T-cell (primary cell): ENCODE measurements around the gene SYT9. TPM values are rescaled to one million over a fixed set of nuclear protein-coding genes. Genes with fewer than 3 reads are reported as not detected.

Experiments used
- ATAC-seq, 4 experiments: fragments of 200-7000 bp in 3 of 4; fragments of 150-1000 bp in 1 of 4; cut with Tn5 transposase; replicated peaks in 1 of 4; 1 replicate in 3 of 4; 2 replicates in 1 of 4; pipeline ENCODE4 v1.10.0; 2021; ENCODE audit warnings: moderate library complexity in 3 of 4, mild to moderate bottlenecking in 2 of 4, moderate number of reproducible peaks in 1 of 4
- CTCF ChIA-PET, 2 donors: fragments of 300-600 bp; sonication (Branson Sonifier 250); formaldehyde crosslinking; loops; one replicate each; lab custom pipeline; 2022; ENCODE audit warnings: antibody characterized with exemption in 2 of 2; lab: Charles Lee
- POLR2A ChIA-PET, 2 donors: fragments of 300-600 bp; sonication (Branson Sonifier 250); formaldehyde crosslinking; loops; one replicate each; lab custom pipeline; 2022; ENCODE audit warnings: antibody characterized with exemption in 2 of 2; lab: Charles Lee
- DNase-seq, 35 experiments: peaks; one replicate each; pipeline versions ENCODE4 v3.0.0 to v3.0.0-alpha.2; 2013 to 2023
- H3K27ac ChIP-seq: one replicate; pipeline ENCODE4 v1.5.1; 2013; ENCODE audit warnings: low read length
- H3K27me3 ChIP-seq, 2 experiments: replicated peaks in 1 of 2; 1 replicate in 1 of 2; 2 replicates in 1 of 2; pipeline versions ENCODE4 v1.6.1 to v1.7.0; 2013; ENCODE audit warnings: low read length in 1 of 2, mixed read lengths in 1 of 2; ENCODE audit not compliant: control insufficient read depth in 2 of 2, insufficient read depth in 2 of 2; ENCODE audit errors: extremely low read depth in 1 of 2
- H3K36me3 ChIP-seq, 2 donors: 1 replicate in 1 of 2; 2 replicates in 1 of 2; pipeline versions ENCODE4 v1.6.1 to v1.7.0; 2013; ENCODE audit warnings: low read length in 1 of 2; ENCODE audit not compliant: control insufficient read depth in 2 of 2, insufficient read depth in 1 of 2; ENCODE audit errors: extremely low read depth in 1 of 2
- H3K4me1 ChIP-seq, 2 experiments: 1 replicate in 1 of 2; 2 replicates in 1 of 2; pipeline versions ENCODE4 v1.6.1 to v1.7.0; 2013; ENCODE audit warnings: low read length in 2 of 2, mixed read lengths in 1 of 2; ENCODE audit not compliant: insufficient read depth in 2 of 2, control insufficient read depth in 1 of 2; ENCODE audit errors: extremely low read depth in 1 of 2
- H3K4me3 ChIP-seq, 2 donors: 1 replicate in 1 of 2; 2 replicates in 1 of 2; pipeline versions ENCODE4 v1.5.1 to v1.7.0; 2013; ENCODE audit warnings: mild to moderate bottlenecking in 2 of 2, low read length in 1 of 2, moderate library complexity in 1 of 2; ENCODE audit not compliant: control insufficient read depth in 1 of 2; ENCODE audit errors: extremely low read depth in 1 of 2
- H3K9me3 ChIP-seq: 2 replicates; pipeline ENCODE4 v1.7.0; 2013
- H3K27ac Mint-ChIP-seq, 2 donors: one replicate each; pipeline ENCODE4 v1.8.0; 2020 to 2021; ENCODE audit warnings: mild to moderate bottlenecking in 2 of 2, mixed read lengths in 2 of 2
- H3K27me3 Mint-ChIP-seq, 2 donors: one replicate each; pipeline ENCODE4 v1.8.0; 2021 to 2022; ENCODE audit warnings: mixed read lengths in 2 of 2
- H3K36me3 Mint-ChIP-seq: one replicate; pipeline ENCODE4 v1.8.0; 2021; ENCODE audit warnings: mixed read lengths
- H3K4me1 Mint-ChIP-seq, 3 donors: one replicate each; pipeline ENCODE4 v1.8.0; 2020 to 2022; ENCODE audit warnings: mixed read lengths in 3 of 3, mild to moderate bottlenecking in 1 of 3
- H3K4me3 Mint-ChIP-seq, 3 donors: one replicate each; pipeline ENCODE4 v1.8.0; 2020 to 2022; ENCODE audit warnings: mild to moderate bottlenecking in 3 of 3, mixed read lengths in 3 of 3, moderate library complexity in 3 of 3
- H3K9me3 Mint-ChIP-seq, 3 donors: one replicate each; pipeline ENCODE4 v1.8.0; 2020 to 2022; ENCODE audit warnings: mixed read lengths in 3 of 3
- WGBS: methylation state at CpG from one replicate; pipeline ENCODE4 v1.1.5; 2013; ENCODE audit warnings: missing lambda C conversion rate; ENCODE audit not compliant: insufficient coverage; 5-methylcytosine and 5-hydroxymethylcytosine counted together
- total RNA-seq, 35 experiments: library from RNA in 6 of 35; stranded (reverse) in 6 of 35; fragments of 120-200 nt in 1 of 35; gene quantifications; one replicate each; pipeline versions ENCODE4 v1.2.1 to v1.2.4 and lab custom pipeline; 2013 to 2026

The SYT9 gene
- total RNA-seq, 5 donors from 2014 or later (not counting 1 experiment from before 2014, with no cell fraction given) = not detected

DNA sequence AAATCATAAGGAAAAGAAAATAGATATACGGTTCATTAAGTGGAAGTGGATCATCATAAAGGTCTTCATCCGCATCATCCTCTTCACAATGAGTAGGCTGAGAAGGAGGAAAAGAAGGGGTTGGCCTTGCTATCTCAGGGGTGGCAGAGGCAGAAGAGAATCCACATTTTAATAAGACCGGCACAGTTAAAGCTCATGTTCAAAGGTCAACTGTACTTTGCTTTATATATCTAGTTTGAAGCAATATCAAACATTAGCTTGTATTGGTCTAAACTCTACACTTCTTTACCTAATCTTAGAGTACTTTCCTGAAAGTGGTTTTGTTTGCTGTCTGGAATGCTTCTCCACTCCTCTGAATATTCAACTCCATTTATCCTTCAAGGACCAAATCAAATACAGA lies 256.4 kb downstream of the SYT9 start:
- Histone ChIP-seq H3K27ac (no peak overlapping the region), H3K36me3 (no peaks in the 10 kb centered on the region), H3K4me3 (no peak overlapping the region), H3K9me3 (no peaks in the 10 kb centered on the region), H3K27me3 (no peaks in the 10 kb centered on the region), H3K4me1 (peaks cover 9 to 21% of the 10 kb centered on the region in 2 experiments)
- Mint-ChIP-seq H3K9me3 (no peaks in the 10 kb centered on the region), H3K27me3 (no peaks in the 10 kb centered on the region), H3K36me3 (no peaks in the 10 kb centered on the region), H3K4me3 (no peak overlapping the region), H3K4me1 (peaks cover 17 to 20% (median 20%) of the 10 kb centered on the region in 3 donors), H3K27ac (no peak overlapping the region)
- ATAC-seq = no peak
- 92% methylated on average over 2 of the region's 3 CpGs for WGBS
- DNase-seq = no peak
- CTCF ChIA-PET = interaction anchor here in 1 of 2 donors (0.6 kb wide), 1 partner anchor 119 kb away, joined by 3 read pairs; no protein-coding TSS in a partner anchor
- POLR2A ChIA-PET = no interaction called here

DNA sequence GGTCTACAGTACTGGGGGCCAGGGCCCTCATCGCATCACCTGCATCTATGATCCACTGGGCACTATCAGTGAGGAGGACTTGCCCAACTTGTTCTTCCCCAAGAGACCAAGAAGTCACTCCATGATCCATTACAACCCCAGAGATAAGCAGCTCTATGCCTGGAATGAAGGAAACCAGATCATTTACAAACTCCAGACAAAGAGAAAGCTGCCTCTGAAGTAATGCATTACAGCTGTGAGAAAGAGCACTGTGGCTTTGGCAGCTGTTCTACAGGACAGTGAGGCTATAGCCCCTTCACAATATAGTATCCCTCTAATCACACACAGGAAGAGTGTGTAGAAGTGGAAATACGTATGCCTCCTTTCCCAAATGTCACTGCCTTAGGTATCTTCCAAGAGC lies 258.3 kb downstream of the SYT9 start:
- H3K9me3 ChIP-seq = no peaks in the 10 kb centered on the region
- Mint-ChIP-seq H3K36me3 (no peaks in the 10 kb centered on the region), H3K4me3 (no peak overlapping the region), H3K27ac (no peak overlapping the region), H3K4me1 (peaks cover 23 to 28% (median 28%) of the 10 kb centered on the region in 3 donors), H3K27me3 (no peaks in the 10 kb centered on the region), H3K9me3 (no peaks in the 10 kb centered on the region)
- ChIA-PET POLR2A (no interaction called here), CTCF (interaction anchor here in 1 of 2 donors (1.1 kb wide), 1 partner anchor 147 kb away, joined by 3 read pairs; no protein-coding TSS in a partner anchor)
- peaks cover 9 to 28% of the 10 kb centered on the region in 2 experiments for H3K4me1 ChIP-seq
- H3K36me3 ChIP-seq = no peaks in the 10 kb centered on the region
- no peak for DNase-seq
- no peak overlapping the region for H3K27ac ChIP-seq
- no peak overlapping the region for H3K4me3 ChIP-seq
- 83% methylated on average over 1 of the region's 2 CpGs for WGBS
- no peak for ATAC-seq
- H3K27me3 ChIP-seq = peaks cover 0 to 8% of the 10 kb centered on the region in 2 experiments

DNA sequence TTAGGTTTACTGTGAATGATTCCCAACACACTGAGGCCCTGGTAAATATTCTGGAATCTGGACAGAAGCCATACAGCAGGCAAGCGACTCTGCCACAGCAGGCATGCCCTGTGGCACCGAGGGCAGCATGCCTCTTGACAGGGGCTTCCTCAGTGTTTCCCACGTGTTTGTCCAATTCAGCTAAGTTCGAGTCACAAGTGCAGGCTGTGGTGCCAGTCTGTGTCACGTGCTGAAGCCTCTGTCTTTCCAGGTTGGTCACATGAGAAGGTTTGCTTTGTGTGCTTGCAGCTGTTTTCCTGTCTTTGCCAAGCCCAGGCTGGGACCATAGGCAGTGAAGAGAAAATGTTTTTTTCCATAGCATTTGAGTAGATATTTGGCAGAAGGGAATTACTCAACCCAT lies 259.7 kb downstream of the SYT9 start:
- CTCF ChIA-PET = no interaction called here
- Histone ChIP-seq H3K27ac (no peak overlapping the region), H3K4me1 (peaks cover 18 to 39% of the 10 kb centered on the region in 2 experiments), H3K36me3 (no peaks in the 10 kb centered on the region), H3K9me3 (no peaks in the 10 kb centered on the region), H3K27me3 (peaks cover 0 to 8% of the 10 kb centered on the region in 2 experiments), H3K4me3 (no peak overlapping the region)
- DNase-seq (peak in 1 of 35 experiments; percentile 12), ATAC-seq (no peak)
- Mint-ChIP-seq H3K27me3 (peaks cover 0 to 3% of the 10 kb centered on the region in 2 donors), H3K9me3 (no peaks in the 10 kb centered on the region), H3K4me3 (peak overlapping the region in 1 of 3 donors; percentile 91), H3K4me1 (peaks cover 37 to 42% (median 41%) of the 10 kb centered on the region in 3 donors), H3K36me3 (no peaks in the 10 kb centered on the region), H3K27ac (no peak overlapping the region)
- POLR2A ChIA-PET = no interaction called here
- 23% methylated on average over 5 of the region's 5 CpGs for WGBS

DNA sequence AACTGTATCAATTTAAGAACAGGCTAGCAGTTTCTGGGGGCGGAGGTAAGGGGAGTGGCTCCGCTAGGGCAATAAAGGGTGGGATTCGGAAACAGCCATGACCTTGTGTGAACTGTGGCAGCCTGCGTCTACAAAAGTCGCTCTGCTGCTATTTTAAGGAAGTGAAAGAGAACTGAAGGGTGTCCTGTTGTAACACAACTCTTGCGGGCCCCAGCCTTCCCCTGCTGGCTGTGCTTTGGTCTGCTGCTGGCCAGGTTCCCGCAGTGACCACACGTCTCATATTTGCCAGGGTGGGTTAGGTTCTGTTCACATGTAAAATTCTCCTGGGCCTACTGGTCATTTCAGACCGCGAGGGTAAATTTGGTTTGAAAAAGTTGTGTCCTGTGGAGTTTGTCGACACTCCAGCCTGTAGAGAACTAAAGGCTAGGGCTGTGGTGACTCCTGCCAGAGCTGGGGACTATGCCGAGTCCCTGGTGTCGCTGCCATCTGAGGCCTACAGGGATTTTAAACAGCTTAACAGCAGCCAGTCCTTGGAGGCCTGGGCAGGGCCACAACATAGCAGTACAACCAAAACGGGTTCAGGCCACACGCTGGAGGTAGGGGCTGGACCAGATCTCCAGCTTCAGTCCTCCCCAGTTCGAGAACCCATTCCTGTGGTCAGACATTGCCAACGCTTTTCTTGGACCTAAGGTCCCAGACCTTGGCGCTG lies 261.0 kb downstream of the SYT9 start:
- Mint-ChIP-seq H3K4me1 (peaks cover 49 to 53% (median 50%) of the 10 kb centered on the region in 3 donors), H3K27me3 (peaks cover 0 to 3% of the 10 kb centered on the region in 2 donors), H3K36me3 (no peaks in the 10 kb centered on the region), H3K27ac (peak overlapping the region; percentile 91 to 92), H3K4me3 (peak overlapping the region; percentile 91 to 95 (median 93)), H3K9me3 (no peaks in the 10 kb centered on the region)
- ATAC-seq (peak; percentile 10 to 22 (median 19)), DNase-seq (peak in 24 of 35 experiments; percentile 6 to 59 (median 26))
- Histone ChIP-seq H3K9me3 (no peaks in the 10 kb centered on the region), H3K36me3 (no peaks in the 10 kb centered on the region), H3K4me1 (peaks cover 20 to 46% of the 10 kb centered on the region in 2 experiments), H3K4me3 (peak overlapping the region; percentile 59 to 75), H3K27ac (peak overlapping the region; percentile 74), H3K27me3 (peaks cover 0 to 8% of the 10 kb centered on the region in 2 experiments)
- 36% methylated on average over 17 of the region's 18 CpGs for WGBS
- POLR2A ChIA-PET = interaction anchor here in 1 of 2 donors (0.6 kb wide), 1 partner anchor 182 kb away, joined by 4 read pairs; no protein-coding TSS in a partner anchor
- CTCF ChIA-PET = interaction anchor here (0.7 to 1.8 kb wide), 11 partner anchors 9 to 182 kb away, joined by 3 to 7 read pairs (median 3); no protein-coding TSS in a partner anchor

DNA sequence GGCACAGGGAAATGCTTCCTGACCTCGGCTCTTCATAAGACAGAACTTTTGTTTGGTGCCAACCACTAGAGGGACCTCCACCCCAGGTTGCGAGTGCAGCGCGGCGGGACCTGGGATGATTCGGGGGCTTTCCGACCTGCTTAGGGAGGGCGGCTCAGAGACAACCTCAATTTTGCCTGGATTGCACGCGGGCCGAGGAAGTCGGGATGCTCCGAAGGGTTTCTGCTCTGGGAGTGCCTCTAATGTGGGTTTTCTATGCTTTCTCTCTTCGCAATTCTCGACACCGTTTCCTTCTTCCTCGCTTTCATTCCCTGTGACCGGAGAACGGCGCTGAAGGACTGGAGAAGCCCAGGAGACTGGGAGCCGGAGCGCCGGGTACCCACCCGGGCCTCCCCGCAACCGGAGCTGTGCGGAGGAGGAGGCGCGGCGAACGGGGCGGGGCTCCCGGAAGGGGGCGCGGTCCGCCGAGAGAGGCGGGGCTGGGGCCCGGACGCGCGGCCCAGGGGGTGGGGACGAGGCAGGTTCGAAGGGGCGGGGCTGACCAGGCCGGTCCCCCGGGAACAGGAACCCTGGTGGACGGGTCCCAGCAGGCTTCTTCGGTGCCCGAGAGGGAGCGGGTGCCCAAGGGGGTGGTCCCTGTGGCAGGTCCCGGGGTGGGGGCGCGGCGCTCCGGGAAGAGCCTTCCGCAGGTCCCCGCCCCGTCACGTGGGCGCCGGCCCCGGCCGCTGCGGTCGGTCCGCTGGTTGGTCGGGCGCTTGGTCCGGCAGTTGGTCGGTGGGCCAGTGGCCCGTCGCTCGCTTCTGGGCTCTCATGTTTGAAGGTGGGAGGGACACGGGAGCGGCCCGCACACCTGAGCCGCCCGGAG lies 261.8 kb downstream of the SYT9 start, which contains the start of gene PPFIBP2:
Gene PPFIBP2, plus strand, starts transcription at position 766 of the 865 bp plus-strand sequence. CDS start 35,477 bp downstream, outside the sequence.
- H3K36me3 ChIP-seq = no peaks in the 10 kb centered on the region
- Mint-ChIP-seq H3K4me3 (peak within 1 kb of the TSS; percentile 91 to 95 (median 93)), H3K9me3 (peaks cover 0 to 3% (median 0%) of the 10 kb centered on the region in 3 donors), H3K4me1 (peaks cover 51 to 59% (median 58%) of the 10 kb centered on the region in 3 donors), H3K36me3 (no peaks in the 10 kb centered on the region), H3K27me3 (peaks cover 0 to 3% of the 10 kb centered on the region in 2 donors), H3K27ac (peak within 1 kb of the TSS; percentile 91 to 92)
- ATAC-seq (peak; percentile 87 to 92 (median 90)), DNase-seq (peak; percentile 58 to 89 (median 76))
- peaks cover 20 to 46% of the 10 kb centered on the region in 2 experiments for H3K4me1 ChIP-seq
- WGBS = under 1% methylated on average over 63 of the region's 79 CpGs
- peak within 1 kb of the TSS; percentile 59 to 85 for H3K4me3 ChIP-seq
- ChIA-PET CTCF (interaction anchor here (0.7 to 1.8 kb wide), 11 partner anchors 8 to 181 kb away, joined by 3 to 7 read pairs (median 3); no protein-coding TSS in a partner anchor), POLR2A (interaction anchor here in 1 of 2 donors (0.6 kb wide), 1 partner anchor 181 kb away, joined by 4 read pairs; no protein-coding TSS in a partner anchor)
- no peaks in the 10 kb centered on the region for H3K9me3 ChIP-seq
- H3K27ac ChIP-seq = peak within 1 kb of the TSS; percentile 74
- H3K27me3 ChIP-seq = peaks cover 0 to 8% of the 10 kb centered on the region in 2 experiments
